Liver (tissue), 3 donors: ENCODE results near the gene ZP4.

Source experiments
- ATF3 ChIP-seq: IDR thresholded peaks from 2 replicates; pipeline ENCODE4 v1.6.1; 2016; ENCODE audit warnings: antibody characterized with exemption
- FOXA1 ChIP-seq: IDR thresholded peaks from 2 replicates; pipeline ENCODE4 v1.6.1; 2016; ENCODE audit warnings: antibody characterized with exemption
- HNF4G ChIP-seq: IDR thresholded peaks from 2 replicates; pipeline ENCODE4 v1.6.1; 2016; ENCODE audit warnings: antibody characterized with exemption
- RAD21 ChIP-seq, 2 donors: IDR thresholded peaks; 2 replicates each; pipeline ENCODE4 v1.6.1; 2016; ENCODE audit warnings: antibody characterized with exemption in 2 of 2, mild to moderate bottlenecking in 2 of 2
- RXRA ChIP-seq, 2 donors: IDR thresholded peaks; 2 replicates each; pipeline ENCODE4 v1.6.1; 2017 to 2018; ENCODE audit warnings: antibody characterized with exemption in 2 of 2, mild to moderate bottlenecking in 1 of 2
- TAF1 ChIP-seq: conservative IDR thresholded peaks from 2 replicates; pipeline ENCODE4 v1.6.1; 2016; ENCODE audit warnings: antibody characterized with exemption, mild to moderate bottlenecking
- YY1 ChIP-seq: IDR thresholded peaks from 2 replicates; pipeline ENCODE4 v1.6.1; 2016; ENCODE audit warnings: antibody characterized with exemption, mild to moderate bottlenecking
- TF ChIP-seq, protein P1 (sequence below): IDR thresholded peaks from 2 replicates; pipeline ENCODE4 v1.6.1; 2016; ENCODE audit warnings: antibody characterized with exemption
- TF ChIP-seq, protein P2 (sequence below): fragments of 150-350 bp; IDR thresholded peaks from 2 replicates; pipeline ENCODE4 v1.5.1; 2017; ENCODE audit warnings: improper control_type of control experiment, low read depth, low read length; ENCODE audit not compliant: missing input control
- TF ChIP-seq, protein P3 (sequence below): IDR thresholded peaks from 2 replicates; pipeline ENCODE4 v1.6.1; 2016; ENCODE audit warnings: antibody characterized with exemption, mild to moderate bottlenecking
- TF ChIP-seq, protein P4 (sequence below): IDR thresholded peaks from 2 replicates; pipeline ENCODE4 v1.6.1; 2016; ENCODE audit warnings: antibody characterized with exemption
- donor health status: healthy.
- donor health status: healthy.

DNA sequence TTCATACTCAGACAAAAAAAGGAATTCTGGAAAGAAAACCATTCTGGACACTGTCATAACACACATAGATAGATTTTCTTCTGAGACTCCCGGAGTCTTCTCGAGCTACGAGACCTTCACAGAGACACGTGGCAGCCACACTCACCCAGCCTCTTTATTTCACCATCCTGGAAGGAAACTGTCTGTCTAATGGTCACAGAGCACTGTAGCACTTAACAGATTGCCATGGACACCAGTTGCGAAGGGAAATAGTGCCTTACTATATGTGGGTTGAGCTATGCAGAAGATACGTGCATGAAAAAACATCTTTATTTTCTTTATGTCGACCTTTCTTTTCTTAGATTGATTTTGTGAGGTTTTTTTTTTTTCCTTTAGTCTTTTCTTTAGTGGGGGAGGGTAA, 57.9 kb downstream of the ZP4 start:
- TF ChIP-seq, protein P1, sequence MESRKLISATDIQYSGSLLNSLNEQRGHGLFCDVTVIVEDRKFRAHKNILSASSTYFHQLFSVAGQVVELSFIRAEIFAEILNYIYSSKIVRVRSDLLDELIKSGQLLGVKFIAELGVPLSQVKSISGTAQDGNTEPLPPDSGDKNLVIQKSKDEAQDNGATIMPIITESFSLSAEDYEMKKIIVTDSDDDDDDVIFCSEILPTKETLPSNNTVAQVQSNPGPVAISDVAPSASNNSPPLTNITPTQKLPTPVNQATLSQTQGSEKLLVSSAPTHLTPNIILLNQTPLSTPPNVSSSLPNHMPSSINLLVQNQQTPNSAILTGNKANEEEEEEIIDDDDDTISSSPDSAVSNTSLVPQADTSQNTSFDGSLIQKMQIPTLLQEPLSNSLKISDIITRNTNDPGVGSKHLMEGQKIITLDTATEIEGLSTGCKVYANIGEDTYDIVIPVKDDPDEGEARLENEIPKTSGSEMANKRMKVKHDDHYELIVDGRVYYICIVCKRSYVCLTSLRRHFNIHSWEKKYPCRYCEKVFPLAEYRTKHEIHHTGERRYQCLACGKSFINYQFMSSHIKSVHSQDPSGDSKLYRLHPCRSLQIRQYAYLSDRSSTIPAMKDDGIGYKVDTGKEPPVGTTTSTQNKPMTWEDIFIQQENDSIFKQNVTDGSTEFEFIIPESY = no peak
- TF ChIP-seq, protein P2, sequence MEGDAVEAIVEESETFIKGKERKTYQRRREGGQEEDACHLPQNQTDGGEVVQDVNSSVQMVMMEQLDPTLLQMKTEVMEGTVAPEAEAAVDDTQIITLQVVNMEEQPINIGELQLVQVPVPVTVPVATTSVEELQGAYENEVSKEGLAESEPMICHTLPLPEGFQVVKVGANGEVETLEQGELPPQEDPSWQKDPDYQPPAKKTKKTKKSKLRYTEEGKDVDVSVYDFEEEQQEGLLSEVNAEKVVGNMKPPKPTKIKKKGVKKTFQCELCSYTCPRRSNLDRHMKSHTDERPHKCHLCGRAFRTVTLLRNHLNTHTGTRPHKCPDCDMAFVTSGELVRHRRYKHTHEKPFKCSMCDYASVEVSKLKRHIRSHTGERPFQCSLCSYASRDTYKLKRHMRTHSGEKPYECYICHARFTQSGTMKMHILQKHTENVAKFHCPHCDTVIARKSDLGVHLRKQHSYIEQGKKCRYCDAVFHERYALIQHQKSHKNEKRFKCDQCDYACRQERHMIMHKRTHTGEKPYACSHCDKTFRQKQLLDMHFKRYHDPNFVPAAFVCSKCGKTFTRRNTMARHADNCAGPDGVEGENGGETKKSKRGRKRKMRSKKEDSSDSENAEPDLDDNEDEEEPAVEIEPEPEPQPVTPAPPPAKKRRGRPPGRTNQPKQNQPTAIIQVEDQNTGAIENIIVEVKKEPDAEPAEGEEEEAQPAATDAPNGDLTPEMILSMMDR = no peak
- no peak for TF ChIP-seq YY1
- TF ChIP-seq, protein P3, sequence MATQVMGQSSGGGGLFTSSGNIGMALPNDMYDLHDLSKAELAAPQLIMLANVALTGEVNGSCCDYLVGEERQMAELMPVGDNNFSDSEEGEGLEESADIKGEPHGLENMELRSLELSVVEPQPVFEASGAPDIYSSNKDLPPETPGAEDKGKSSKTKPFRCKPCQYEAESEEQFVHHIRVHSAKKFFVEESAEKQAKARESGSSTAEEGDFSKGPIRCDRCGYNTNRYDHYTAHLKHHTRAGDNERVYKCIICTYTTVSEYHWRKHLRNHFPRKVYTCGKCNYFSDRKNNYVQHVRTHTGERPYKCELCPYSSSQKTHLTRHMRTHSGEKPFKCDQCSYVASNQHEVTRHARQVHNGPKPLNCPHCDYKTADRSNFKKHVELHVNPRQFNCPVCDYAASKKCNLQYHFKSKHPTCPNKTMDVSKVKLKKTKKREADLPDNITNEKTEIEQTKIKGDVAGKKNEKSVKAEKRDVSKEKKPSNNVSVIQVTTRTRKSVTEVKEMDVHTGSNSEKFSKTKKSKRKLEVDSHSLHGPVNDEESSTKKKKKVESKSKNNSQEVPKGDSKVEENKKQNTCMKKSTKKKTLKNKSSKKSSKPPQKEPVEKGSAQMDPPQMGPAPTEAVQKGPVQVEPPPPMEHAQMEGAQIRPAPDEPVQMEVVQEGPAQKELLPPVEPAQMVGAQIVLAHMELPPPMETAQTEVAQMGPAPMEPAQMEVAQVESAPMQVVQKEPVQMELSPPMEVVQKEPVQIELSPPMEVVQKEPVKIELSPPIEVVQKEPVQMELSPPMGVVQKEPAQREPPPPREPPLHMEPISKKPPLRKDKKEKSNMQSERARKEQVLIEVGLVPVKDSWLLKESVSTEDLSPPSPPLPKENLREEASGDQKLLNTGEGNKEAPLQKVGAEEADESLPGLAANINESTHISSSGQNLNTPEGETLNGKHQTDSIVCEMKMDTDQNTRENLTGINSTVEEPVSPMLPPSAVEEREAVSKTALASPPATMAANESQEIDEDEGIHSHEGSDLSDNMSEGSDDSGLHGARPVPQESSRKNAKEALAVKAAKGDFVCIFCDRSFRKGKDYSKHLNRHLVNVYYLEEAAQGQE = no peak
- no peak for TF ChIP-seq TAF1
- no peak for TF ChIP-seq RAD21 (IDR thresholded peaks at IDR 0.05)
- TF ChIP-seq FOXA1 = no peak
- no peak for TF ChIP-seq ATF3
- TF ChIP-seq, protein P4, sequence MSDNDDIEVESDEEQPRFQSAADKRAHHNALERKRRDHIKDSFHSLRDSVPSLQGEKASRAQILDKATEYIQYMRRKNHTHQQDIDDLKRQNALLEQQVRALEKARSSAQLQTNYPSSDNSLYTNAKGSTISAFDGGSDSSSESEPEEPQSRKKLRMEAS = no peak
- TF ChIP-seq HNF4G = no peak
- TF ChIP-seq RXRA (IDR thresholded peaks at IDR 0.05) = no peak
